Measurements from ENCODE around the gene GPR45. TPM values are rescaled to one million over a fixed set of nuclear protein-coding genes. Genes with fewer than 3 reads are reported as not detected.

GPR45 gene
- total RNA-seq = not detected in 2 replicates

GRCh38 chr2:105241443-105241842 is at the start of gene GPR45:
Gene GPR45 (plus strand): TSS chr2:105241743. CDS start chr2:105241859, 116 bp downstream.

Other genes with a start within 250 kb of the GPR45 start
- 22.8 and 30.4 TPM in 2 replicates for gene MRPS9, start 203.7 kb upstream of the GPR45 start, total RNA-seq
- 9.1 and 11.4 TPM in 2 replicates for gene TGFBRAP1, start 88.0 kb downstream of the GPR45 start, total RNA-seq
- gene C2orf49, start 95.8 kb downstream of the GPR45 start, total RNA-seq = 17.5 and 21.4 TPM in 2 replicates
- 50.2 and 85.7 TPM in 2 replicates for gene FHL2, start 157.3 kb downstream of the GPR45 start, total RNA-seq